NCI-H2107 treated with DMSO at 0.1 percent for 48 hours (cell line): ENCODE measurements around the gene KCNAB2.

Experiments
- DNase-seq: peaks from one replicate; lab custom pipeline; 2025; ENCODE audit not compliant: unreplicated experiment; lab: John Stamatoyannopoulos, UW

The KCNAB2 gene

DNA sequence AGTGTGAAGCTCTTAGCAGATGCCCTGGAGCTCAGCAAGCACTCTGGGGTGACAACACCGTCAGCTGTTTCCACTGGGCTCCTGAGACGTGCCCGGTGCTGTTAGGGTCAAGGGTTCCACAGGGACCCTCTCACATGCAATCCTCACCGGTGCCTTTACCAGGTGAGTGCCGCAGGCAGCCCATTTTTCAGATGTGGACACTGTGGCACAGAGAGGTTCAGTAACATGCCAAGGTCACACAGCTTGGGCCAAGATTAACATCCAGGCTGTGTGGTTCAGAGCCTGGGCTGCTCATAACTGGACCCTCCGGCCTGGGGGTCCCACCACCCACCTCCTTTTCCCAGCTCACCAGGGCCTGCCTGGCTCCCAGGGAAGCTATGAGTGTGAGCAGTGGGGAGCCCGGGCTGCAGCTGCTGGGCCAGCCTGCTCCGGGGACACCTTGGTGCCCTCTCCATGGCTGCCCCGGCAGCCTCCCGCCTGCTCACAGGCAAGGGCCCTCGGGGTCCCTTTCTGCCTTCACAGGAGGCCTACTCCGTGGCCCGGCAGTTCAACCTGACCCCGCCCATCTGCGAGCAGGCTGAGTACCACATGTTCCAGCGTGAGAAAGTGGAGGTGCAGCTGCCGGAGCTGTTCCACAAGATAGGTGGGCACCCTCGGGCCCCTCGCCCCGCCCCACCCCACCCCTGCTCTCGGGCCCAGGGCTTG is 49.3 kb downstream of the KCNAB2 start:
- DNase-seq = no peak

GRCh38 chr1:6095511-6096242 is 50.0 kb downstream of the KCNAB2 start:
- DNase-seq = no peak

GRCh38 chr1:6096243-6097116 is 50.8 kb downstream of the KCNAB2 start:
- DNase-seq = no peak

GRCh38 chr1:6097117-6097595 is 51.5 kb downstream of the KCNAB2 start:
- DNase-seq = no peak

- DNase-seq = no peak
Observed at GRCh38 chr1:6097824-6098223, 52.1 kb downstream of the KCNAB2 start.

DNA sequence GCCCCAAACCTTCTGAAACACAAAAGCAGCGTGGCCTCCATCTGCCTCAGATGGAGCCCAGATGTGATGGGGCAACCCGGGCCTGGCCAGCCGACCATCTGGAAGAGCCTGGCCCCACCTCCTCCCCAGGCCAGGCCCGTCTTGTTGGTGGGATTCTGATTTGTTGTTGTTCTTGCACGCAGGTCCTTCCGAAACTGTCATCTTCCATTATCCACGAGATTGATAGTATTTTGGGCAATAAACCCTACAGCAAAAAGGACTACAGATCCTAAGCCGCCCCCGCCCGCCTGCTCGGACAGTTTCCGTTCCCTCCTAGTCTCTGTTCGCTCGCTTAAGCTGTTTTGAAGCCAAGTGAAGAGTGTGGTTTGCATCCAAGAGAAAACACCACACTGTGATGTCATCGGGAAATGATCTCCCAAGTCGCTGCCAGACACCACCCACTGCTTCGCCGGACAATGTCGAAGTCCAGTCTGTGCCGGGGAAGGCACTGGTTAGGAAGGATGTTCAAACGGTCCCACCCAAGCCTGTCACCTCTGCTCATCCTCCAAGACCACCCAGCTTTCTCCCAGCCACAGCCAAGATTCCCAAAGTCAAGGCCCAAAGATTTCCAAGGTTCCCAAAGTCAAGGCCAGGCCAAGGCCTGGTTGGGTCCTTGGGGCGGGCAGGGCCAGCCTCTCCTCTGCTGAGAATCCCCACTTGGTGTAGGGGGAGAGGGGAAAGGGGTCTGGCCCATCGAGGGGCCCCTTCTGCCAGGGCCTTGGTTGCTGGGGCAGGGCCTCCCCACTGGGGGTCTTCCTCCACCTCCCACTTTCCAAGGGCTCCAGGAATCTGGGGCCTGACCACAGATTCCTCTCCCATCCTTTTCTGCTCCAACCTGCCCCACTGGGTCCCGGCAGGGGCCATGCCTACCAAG is 52.9 kb downstream of the KCNAB2 start:
- no peak for DNase-seq

DNA sequence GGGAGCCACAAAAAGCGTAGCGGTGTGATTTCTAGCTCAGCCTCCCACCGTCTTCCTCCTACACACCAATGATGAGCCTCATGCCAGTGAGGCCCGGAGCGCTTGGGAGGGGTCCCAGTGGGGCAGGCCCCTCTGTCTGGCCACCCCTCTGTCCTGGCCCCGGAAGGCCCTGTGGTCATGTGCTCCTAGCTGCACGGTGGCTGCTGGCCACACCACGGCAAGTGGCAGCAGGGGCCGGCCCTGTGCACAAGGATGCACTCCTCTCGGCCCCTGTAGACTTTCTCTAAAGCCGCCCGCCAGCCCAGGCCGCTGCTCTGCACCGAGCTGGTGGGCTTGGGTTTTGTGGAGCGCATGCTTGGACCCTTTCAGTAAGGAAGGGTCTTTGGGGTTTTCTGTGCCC is 53.6 kb downstream of the KCNAB2 start:
- no peak for DNase-seq

DNA sequence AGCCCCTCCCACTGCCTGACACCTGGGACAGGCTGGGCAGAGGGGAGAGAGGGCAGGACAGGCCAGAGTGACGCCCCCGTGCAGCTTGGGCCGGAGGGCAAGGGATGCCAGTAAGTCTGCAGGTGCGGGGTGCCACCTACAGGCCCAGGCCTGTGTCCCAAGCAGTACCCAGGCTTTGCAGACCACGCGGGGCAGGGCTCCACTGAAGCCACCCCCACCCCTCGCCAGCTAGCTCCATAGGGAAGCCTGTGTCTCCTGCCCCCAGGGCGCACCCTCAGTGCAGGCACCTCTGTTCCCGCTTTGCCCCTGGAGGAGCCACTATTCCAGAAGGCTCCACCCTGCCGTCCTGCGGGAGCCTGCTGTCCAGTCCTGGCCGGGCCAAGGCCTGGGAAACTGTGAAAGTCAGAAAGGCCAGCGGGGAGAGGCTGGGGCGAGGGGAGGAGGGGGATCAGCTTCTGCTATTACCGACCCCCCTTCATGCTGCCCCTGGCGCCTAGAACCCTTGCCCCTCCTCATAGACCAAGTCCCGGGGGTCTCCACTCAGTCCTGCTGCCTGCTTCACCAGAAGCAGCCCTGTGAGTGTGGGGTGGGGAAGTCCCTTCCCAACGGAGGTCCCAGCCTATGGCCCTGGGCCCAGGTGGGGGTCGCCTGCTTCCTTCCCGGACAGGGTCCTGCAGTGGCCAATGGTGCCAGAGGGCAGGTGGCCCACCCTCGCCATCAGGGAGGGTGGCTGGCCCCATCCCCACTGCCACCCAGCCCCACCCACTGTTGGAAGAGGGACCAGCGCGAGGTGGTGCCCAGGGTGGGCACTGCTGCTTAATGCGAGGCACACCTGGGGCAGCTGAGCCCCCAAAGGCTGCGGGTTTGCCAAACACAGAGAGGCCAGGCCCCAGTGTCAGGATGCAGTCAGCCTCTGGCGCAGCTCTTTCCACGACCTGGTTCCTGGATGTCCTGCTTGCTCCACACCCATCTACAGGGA is 54.4 kb downstream of the KCNAB2 start:
- no peak for DNase-seq

DNA sequence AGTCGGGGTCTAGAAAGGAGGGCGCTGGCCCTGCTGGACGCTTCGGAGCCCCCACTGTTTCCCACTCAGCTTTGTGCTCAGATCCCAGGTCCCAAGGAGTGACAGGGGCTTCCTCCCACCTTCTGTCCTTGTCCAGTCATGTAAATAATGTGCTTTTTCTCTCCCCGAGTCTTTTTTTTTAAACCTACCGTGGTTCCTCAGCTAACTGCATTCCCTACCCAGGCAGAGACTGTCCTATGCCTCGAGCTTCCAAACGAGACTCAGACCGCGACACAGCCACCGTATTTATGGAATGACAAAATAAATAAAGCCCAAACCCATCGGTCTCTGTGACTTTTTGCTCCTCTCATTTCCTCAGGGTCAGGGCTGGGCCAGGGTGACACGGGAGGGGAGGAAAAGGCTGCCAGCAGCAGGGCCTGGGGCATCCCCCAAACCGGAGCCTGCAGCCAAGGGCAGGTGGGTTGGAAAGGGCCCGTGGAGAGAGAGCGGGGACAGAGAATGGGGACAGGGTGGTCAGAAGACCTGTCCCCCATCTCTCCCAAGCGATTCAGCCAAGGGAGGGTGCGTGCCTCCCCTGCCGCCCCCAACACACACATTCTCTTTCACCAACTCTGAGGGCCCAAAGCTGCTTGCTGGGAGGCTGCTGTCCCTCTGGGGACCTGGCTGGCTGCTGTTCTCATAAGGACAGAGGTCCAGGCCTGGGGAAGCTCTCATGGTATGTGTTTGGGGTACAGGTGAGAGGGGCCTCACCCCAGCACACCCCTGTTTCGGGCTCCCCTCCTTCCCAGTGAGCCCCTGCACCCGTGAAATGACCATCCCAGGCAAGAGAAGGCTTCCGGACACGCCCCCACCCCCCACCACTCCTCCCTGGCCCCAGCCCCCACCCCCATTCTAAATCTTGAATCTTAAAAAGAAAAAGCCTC is 55.4 kb downstream of the KCNAB2 start:
- DNase-seq = no peak

DNA sequence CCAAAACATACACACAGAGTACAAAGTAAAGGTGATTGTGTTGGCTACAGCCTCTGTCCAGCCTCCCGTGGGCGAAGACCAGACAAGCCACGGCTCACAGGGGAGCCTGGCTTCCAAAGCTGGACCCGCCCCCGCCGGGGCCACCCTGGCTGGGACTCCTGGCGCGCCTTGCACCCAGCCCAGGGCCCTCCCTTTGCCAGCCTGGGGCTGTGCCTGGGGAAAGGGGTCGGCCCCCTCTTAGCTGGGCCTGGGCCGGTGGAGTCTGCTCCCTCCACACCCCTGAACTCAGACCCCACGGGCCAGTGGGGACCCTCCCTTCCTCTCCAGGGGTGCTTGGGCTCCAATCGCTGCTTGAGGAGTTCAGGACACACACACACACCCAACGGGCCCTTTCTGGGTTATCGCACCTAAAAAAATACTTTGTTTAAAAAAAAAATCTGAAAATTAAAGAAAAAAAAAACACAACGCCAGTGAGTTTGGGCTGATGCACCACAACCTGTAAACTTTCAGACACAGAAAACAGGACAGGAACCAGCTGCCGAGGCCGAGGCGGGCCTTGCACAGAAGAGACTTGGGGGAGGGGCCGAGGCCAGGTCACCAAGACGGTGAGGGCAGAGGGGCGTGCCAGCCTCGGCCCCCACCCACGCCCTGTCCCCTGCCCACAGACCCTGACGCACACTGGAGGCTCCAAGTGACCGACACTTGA is 56.3 kb downstream of the KCNAB2 start:
- DNase-seq = no peak

- no peak for DNase-seq
Observed at GRCh38 chr1:6102532-6102845, 56.8 kb downstream of the KCNAB2 start.

DNA sequence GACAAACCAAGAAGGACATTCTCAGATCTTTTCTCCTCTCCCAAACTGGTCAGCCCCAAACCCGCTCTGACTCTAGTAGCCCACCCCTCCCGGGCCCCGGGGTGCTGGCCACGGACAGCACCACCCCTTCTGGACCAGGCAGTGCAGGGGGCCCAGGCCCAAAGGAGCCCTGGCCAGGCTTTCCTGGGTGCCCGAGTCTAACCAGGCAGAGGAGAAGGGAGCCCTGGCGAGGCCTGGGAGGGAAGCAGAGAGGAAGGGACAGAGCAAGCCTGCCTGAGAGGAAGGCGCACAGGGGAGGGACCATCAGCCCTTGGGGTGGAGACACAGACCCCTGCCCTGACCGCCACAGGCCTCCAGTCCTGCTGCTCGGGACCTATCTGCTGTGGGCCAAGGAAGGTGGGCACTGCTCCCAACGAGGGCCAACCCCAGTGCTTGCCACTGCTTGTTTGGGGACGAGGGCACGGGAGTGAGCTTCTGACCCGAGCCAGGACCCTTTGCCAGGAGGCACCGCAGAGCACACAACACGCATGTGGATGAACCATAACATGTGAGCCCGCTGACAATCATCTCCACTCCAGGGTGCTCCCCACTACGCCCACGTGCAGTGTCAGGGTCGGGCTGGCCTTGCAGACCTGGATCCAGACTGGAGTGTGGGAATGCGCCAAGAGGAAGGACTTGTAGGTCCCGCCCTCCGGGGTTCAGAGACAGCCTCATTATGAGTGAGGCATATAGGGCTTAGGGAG is 57.6 kb downstream of the KCNAB2 start:
- no peak for DNase-seq

- no peak for DNase-seq
Observed at GRCh38 chr1:6103854-6104530, 58.3 kb downstream of the KCNAB2 start.

DNA sequence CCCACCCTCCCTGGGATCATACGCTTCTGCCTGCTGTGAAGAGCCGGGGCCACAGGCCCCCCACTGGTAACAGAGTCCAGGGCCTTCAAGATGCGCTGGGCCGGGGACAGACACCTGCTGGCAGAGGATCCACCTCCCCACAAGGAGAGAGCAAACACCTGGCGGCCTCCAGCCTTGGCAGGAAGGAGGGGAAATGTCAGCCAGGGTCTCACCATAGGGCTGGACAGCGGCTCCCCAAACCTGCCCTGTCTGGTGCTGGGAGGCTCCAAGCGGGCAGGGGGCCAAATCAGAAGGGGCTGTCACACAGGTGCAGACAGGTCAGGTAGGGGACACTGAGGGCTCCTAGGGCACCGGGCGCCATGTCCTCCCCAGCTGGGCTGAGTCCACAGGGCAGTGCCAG is 58.9 kb downstream of the KCNAB2 start:
- no peak for DNase-seq

GRCh38 chr1:6105218-6105679 is 59.6 kb downstream of the KCNAB2 start:
- no peak for DNase-seq

DNA sequence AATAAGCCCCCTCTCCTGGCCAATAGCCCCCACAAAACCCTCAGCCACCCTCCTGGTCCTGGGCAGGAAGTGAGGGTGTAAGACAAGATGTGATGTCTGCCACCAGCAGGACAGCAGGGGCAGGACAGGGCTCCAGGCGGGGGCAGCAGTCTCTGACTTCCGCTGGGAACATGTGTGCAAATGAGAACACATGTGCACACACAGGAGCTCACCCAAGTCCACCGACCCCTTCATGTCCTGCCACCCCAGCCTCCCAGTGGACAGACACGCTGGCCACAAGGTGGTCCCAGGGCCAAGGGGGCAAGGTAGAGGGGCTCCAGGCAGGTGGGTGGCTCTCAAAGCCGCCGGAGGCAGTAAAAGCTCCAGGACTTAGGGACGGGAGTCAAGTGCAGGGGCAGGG is 60.1 kb downstream of the KCNAB2 start:
- DNase-seq = no peak

DNA sequence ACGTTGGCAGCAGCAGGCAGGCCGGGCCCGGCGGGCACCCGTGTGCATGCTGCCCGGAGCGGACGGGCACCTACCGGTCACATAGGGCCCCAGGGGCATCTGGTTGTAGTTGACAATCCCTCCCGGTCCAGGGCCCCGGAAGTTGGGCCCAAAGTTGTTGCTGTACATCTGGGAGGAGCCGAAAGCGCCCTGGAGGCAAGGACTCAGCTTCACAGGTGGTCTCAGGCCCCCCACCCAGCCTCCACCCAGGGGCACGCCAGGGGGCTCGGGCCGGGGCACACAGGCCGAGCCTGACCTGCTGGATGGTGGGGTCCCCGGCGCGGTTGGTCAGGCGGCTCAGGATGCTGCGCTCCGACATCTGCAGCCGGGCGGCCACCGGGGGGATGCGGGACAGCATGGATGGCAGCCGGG is 60.6 kb downstream of the KCNAB2 start:
- DNase-seq = no peak
